CD14-positive monocyte (primary cell): ENCODE measurements around the gene ARPC2. TPM values are rescaled to one million over a fixed set of nuclear protein-coding genes. Genes with fewer than 3 reads are reported as not detected.

ENCODE experiments used
- DNase-seq, 3 donors: peaks; one replicate each; pipeline ENCODE4 v3.0.0-alpha.2; 2011 to 2022
- H2AFZ ChIP-seq: 2 replicates; pipeline ENCODE4 v1.6.0; 2012; ENCODE audit warnings: mild to moderate bottlenecking, low read depth, low read length, inconsistent platforms; ENCODE audit not compliant: insufficient read depth, poor library complexity, severe bottlenecking
- H3K27ac ChIP-seq, 2 donors: 1 replicate in 1 of 2; 2 replicates in 1 of 2; pipeline ENCODE4 v1.5.1; 2012 to 2013; ENCODE audit warnings: low read length in 2 of 2, control low read depth in 1 of 2, inconsistent platforms in 1 of 2, low read depth in 1 of 2, mild to moderate bottlenecking in 1 of 2
- H3K27me3 ChIP-seq, 2 donors: one replicate each; pipeline versions ENCODE4 v1.6.0 to v1.6.1; 2011 to 2013; ENCODE audit warnings: low read length in 2 of 2; ENCODE audit not compliant: control insufficient read depth in 2 of 2, insufficient read depth in 2 of 2
- H3K36me3 ChIP-seq, 2 donors: replicated peaks in 1 of 2; 1 replicate in 1 of 2; 2 replicates in 1 of 2; pipeline versions ENCODE4 v1.5.1 to v1.6.1; 2012 to 2013; ENCODE audit warnings: low read length in 2 of 2, control low read depth in 1 of 2, inconsistent platforms in 1 of 2, mild to moderate bottlenecking in 1 of 2; ENCODE audit not compliant: insufficient read depth in 2 of 2, control insufficient read depth in 1 of 2
- H3K4me1 ChIP-seq, 2 donors: 1 replicate in 1 of 2; 2 replicates in 1 of 2; pipeline versions ENCODE4 v1.5.1 to v1.6.1; 2012 to 2013; ENCODE audit warnings: low read length in 2 of 2, control low read depth in 1 of 2, inconsistent platforms in 1 of 2, mild to moderate bottlenecking in 1 of 2, moderate library complexity in 1 of 2; ENCODE audit not compliant: insufficient read depth in 2 of 2, control insufficient read depth in 1 of 2
- H3K4me2 ChIP-seq: replicated peaks from 2 replicates; pipeline ENCODE3; 2012; ENCODE audit warnings: low read length, moderate library complexity, mild to moderate bottlenecking; ENCODE audit not compliant: poor library complexity, severe bottlenecking; ENCODE audit errors: extremely low read depth
- H3K4me3 ChIP-seq, 3 experiments: fragments of 200-600 bp in 1 of 3; sonication (generic) in 1 of 3; replicated peaks in 1 of 3; 1 replicate in 2 of 3; 2 replicates in 1 of 3; pipeline ENCODE4 v1.5.1; 2011 to 2013; ENCODE audit warnings: low read length in 3 of 3, mild to moderate bottlenecking in 3 of 3, control low read depth in 2 of 3, low read depth in 2 of 3, inconsistent platforms in 1 of 3, moderate library complexity in 1 of 3
- H3K79me2 ChIP-seq: 2 replicates; pipeline ENCODE4 v1.6.0; 2012; ENCODE audit warnings: mild to moderate bottlenecking, control low read depth, inconsistent platforms, low read length, moderate library complexity; ENCODE audit not compliant: insufficient read depth
- H3K9ac ChIP-seq: 2 replicates; pipeline ENCODE4 v1.6.0; 2017; ENCODE audit warnings: low read length, mild to moderate bottlenecking; ENCODE audit not compliant: insufficient read depth, poor library complexity, severe bottlenecking
- H3K9me3 ChIP-seq, 2 donors: replicated peaks in 1 of 2; 1 replicate in 1 of 2; 2 replicates in 1 of 2; pipeline versions ENCODE4 v1.5.1 to v1.6.1; 2012 to 2013; ENCODE audit warnings: low read length in 2 of 2, control low read depth in 1 of 2; ENCODE audit not compliant: control insufficient read depth in 1 of 2, insufficient read depth in 1 of 2
- H4K20me1 ChIP-seq: 2 replicates; pipeline ENCODE4 v1.6.0; 2012; ENCODE audit warnings: mild to moderate bottlenecking, low read length, control low read depth, moderate library complexity; ENCODE audit not compliant: insufficient read depth
- H3K27ac Mint-ChIP-seq, 7 donors: one replicate each; pipeline ENCODE4 v1.8.0; 2020; ENCODE audit warnings: mild to moderate bottlenecking in 7 of 7, mixed read lengths in 7 of 7, moderate library complexity in 6 of 7, inconsistent platforms in 2 of 7
- H3K27me3 Mint-ChIP-seq, 3 donors: one replicate each; pipeline ENCODE4 v1.8.0; 2021 to 2022; ENCODE audit warnings: low read depth in 3 of 3, mild to moderate bottlenecking in 3 of 3, mixed read lengths in 3 of 3, moderate library complexity in 3 of 3, inconsistent platforms in 1 of 3
- H3K36me3 Mint-ChIP-seq, 2 donors: one replicate each; pipeline ENCODE4 v1.8.0; 2020; ENCODE audit warnings: mixed read lengths in 2 of 2, inconsistent platforms in 1 of 2, mild to moderate bottlenecking in 1 of 2
- H3K4me1 Mint-ChIP-seq: one replicate; pipeline ENCODE4 v1.8.0; 2020; ENCODE audit warnings: mild to moderate bottlenecking, mixed read lengths
- H3K4me3 Mint-ChIP-seq, 2 donors: one replicate each; pipeline ENCODE4 v1.8.0; 2020; ENCODE audit warnings: mild to moderate bottlenecking in 2 of 2, mixed read lengths in 2 of 2, moderate library complexity in 1 of 2
- H3K9me3 Mint-ChIP-seq, 7 donors: one replicate each; pipeline ENCODE4 v1.8.0; 2020 to 2022; ENCODE audit warnings: mixed read lengths in 7 of 7, mild to moderate bottlenecking in 6 of 7, moderate library complexity in 6 of 7, inconsistent platforms in 2 of 7
- CTCF ChIP-seq: fragments of 200-600 bp; IDR thresholded peaks from one replicate; pipeline ENCODE4 v1.8.0; 2022; ENCODE audit warnings: antibody characterized with exemption, mild to moderate bottlenecking
- WGBS: methylation state at CpG from one replicate; pipeline ENCODE4 v1.1.5; 2013; ENCODE audit warnings: missing lambda C conversion rate; ENCODE audit not compliant: insufficient coverage; 5-methylcytosine and 5-hydroxymethylcytosine counted together
- intact Hi-C, 2 donors: fragments of 100-400 bp; cut with micrococcal nuclease; formaldehyde crosslinking; loops; one replicate each; pipeline versions ENCODE4 v1.15.0 to v1.15.1; 2023
- polyA plus RNA-seq, 3 donors: library from polyadenylated mRNA; depleted of rRNA in 1 of 3; unstranded in 2 of 3; stranded (reverse) in 1 of 3; fragments of 300-500 nt in 2 of 3; fragments of >200 nt in 1 of 3; fragmentation: Illumina TruSeq in 2 of 3; gene quantifications; 1 replicate in 2 of 3; 2 replicates in 1 of 3; pipeline ENCODE4 v1.2.3, GENCODE V29; 2012 to 2021

The ARPC2 gene
- polyA plus RNA-seq, 3 donors = 640 to 1,227 (median 1,162) TPM

DNA sequence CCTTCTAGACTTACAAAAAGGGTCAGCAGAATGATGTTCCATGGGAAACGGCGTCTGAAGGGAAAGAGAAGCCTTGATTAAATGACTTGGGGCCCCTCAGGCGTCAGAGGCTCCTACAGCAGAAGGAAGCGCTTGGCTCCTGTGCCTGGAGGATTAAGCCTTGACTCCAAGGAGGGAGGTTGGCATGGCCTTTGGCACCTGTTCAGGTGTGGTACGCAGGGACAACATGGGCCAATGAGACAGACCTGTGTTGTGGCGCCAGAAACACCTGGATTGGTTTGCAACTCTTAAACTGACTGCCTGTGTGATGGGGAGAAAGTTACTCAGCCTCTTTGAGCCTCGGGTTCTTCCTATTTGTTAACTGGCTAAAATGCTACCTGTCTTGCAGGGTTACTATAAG, 60.9 kb downstream of the ARPC2 start:
- intact Hi-C loops = loop anchor here (10.0 kb wide), 2 partner anchors 187 to 287 kb away; partner anchors contain the start of genes CNOT9 (in 1 of the 2) and USP37 (in 1 of the 2)
- Histone ChIP-seq H3K9me3 (no peaks in the 10 kb centered on the region), H2AFZ (no peak overlapping the region), H3K4me3 (no peak overlapping the region), H3K4me1 (peaks cover 14 to 22% of the 10 kb centered on the region in 2 donors), H3K27me3 (no peaks in the 10 kb centered on the region), H3K27ac (peak overlapping the region in 1 of 2 donors; percentile 20), H4K20me1 (peaks cover 99% of the 10 kb centered on the region), H3K36me3 (peaks cover 91 to 97% of the 10 kb centered on the region in 2 donors), H3K79me2 (peaks cover 72% of the 10 kb centered on the region), H3K9ac (no peak overlapping the region), H3K4me2 (no peak overlapping the region)
- Mint-ChIP-seq H3K4me3 (no peak overlapping the region), H3K36me3 (peaks cover 82 to 99% of the 10 kb centered on the region in 2 donors), H3K4me1 (peaks cover 21% of the 10 kb centered on the region), H3K9me3 (peaks cover 0 to 1% (median 0%) of the 10 kb centered on the region in 7 donors), H3K27ac (peak overlapping the region in 1 of 7 donors; percentile 62), H3K27me3 (peaks cover 0 to 1% (median 0%) of the 10 kb centered on the region in 3 donors)
- DNase-seq = no peak
- no peak for TF ChIP-seq CTCF
- WGBS = 83% methylated on average over 7 of the region's 7 CpGs

- Mint-ChIP-seq H3K36me3 (peaks cover 84 to 100% of the 10 kb centered on the region in 2 donors), H3K27me3 (peaks cover 0 to 1% (median 0%) of the 10 kb centered on the region in 3 donors)
Observed at GRCh38 chr2:218278531-218279360, 61.8 kb downstream of the ARPC2 start.

More at GRCh38 chr2:218278531-218279360, 61.8 kb downstream of the ARPC2 start:
- Histone ChIP-seq H3K79me2 (peaks cover 80% of the 10 kb centered on the region), H3K4me3 (no peak overlapping the region), H3K27ac (peak overlapping the region in 1 of 2 donors; percentile 56), H3K9ac (no peak overlapping the region), H3K9me3 (no peaks in the 10 kb centered on the region), H2AFZ (no peak overlapping the region), H3K4me2 (no peak overlapping the region), H3K4me1 (peaks cover 14 to 21% of the 10 kb centered on the region in 2 donors), H3K36me3 (peaks cover 96 to 100% of the 10 kb centered on the region in 2 donors), H3K27me3 (no peaks in the 10 kb centered on the region), H4K20me1 (peaks cover 100% of the 10 kb centered on the region)
- Mint-ChIP-seq H3K9me3 (peaks cover 0 to 1% (median 0%) of the 10 kb centered on the region in 7 donors), H3K4me1 (peaks cover 20% of the 10 kb centered on the region), H3K27ac (peak overlapping the region in 5 of 7 donors; percentile 30 to 78 (median 63)), H3K4me3 (no peak overlapping the region)
- WGBS = 91% methylated on average over 15 of the region's 16 CpGs
- no peak for DNase-seq
- intact Hi-C loops = loop anchor here (10.0 kb wide), 2 partner anchors 186 to 286 kb away; partner anchors contain the start of genes CNOT9 (in 1 of the 2) and USP37 (in 1 of the 2)
- TF ChIP-seq CTCF = no peak
